Measurements from ENCODE around the gene TM9SF4. TPM values are rescaled to one million over a fixed set of nuclear protein-coding genes. Genes with fewer than 3 reads are reported as not detected.

The TM9SF4 gene
- total and polyA plus RNA-seq, 2 of the 8 experiments (the other 6 are each of a cell fraction or from before 2014, with no cell fraction given), result 38.4 to 68.7 TPM

- no peak for TF ChIP-seq POU5F1 (IDR thresholded peaks at IDR 0.05; ENCODE audit: low read depth, low read length)
- TF ChIP-seq TAF1 (IDR thresholded peaks at IDR 0.05; ENCODE audit: low read depth, low read length), result peak; percentile 100
- TF ChIP-seq MAFK (IDR thresholded peaks at IDR 0.05; ENCODE audit: low read depth, low read length), result no peak
- TF ChIP-seq SAP30 (IDR thresholded peaks at IDR 0.05; ENCODE audit: insufficient read depth, insufficient replicate concordance, low read length), result peak; percentile 93
- TF ChIP-seq RFX5 (IDR thresholded peaks at IDR 0.05; ENCODE audit: borderline replicate concordance, low read depth, low read length), result no peak
- TF ChIP-seq MAX (IDR thresholded peaks at IDR 0.05), result peak; percentile 94
- TF ChIP-seq BACH1 (IDR thresholded peaks at IDR 0.05; ENCODE audit: low read length), result no peak
- no peak for TF ChIP-seq SRF (IDR thresholded peaks at IDR 0.05; ENCODE audit: low read depth, low read length)
- TF ChIP-seq GTF2F1 (IDR thresholded peaks at IDR 0.05; ENCODE audit: borderline replicate concordance, low read depth, low read length), result 0 out of 2 replicates have a peak, but pooled peaks have one; percentile 32
- no peak for TF ChIP-seq CHD7 (IDR thresholded peaks at IDR 0.05; ENCODE audit: insufficient replicate concordance, low read length)
Observed at GRCh38 chr20:32109392-32110172, at the start of gene TM9SF4 (continued).

Measured in H1 (cell line).